ENCODE results near the gene ZFTA. TPM values are rescaled to one million over a fixed set of nuclear protein-coding genes. Genes with fewer than 3 reads are reported as not detected.

ZFTA gene
- total and polyA plus RNA-seq, 4 donors, result 1.7 to 12.1 (median 6.8) TPM

DNA sequence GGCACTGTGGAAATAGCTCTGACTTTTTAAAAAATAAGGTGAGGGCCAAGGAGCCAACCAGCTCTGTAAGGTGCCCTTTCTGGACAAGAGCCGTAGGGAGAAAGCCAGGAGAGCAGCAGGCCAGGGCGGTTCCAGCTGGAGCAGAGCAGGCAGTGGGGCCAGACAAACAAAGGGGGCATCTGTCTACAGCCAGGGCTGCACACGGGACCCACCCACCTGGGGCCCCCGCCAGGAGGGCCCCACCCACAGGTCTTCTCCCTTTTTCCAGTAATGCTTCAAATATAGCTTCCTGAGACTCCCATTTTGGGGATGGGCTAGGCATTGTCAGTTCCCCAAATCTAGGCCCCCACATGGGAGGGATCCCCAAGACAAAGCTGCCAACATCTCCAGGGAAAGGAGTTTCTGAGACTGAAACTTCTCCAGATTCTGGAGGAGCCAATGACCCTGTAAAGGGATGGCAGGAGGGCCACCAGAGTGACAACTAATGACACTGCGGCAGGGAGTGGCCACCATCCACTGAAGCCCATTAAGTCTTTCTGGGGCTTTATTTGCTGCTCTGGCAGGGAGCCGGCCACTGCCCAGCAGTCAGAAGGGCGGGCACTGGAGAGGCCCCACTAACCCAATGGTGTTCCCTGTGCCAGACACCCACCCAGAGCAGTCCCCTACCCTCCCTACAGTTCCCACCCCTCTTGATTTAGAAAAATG lies 1.9 kb downstream of the ZFTA start:
- 58% methylated on average over 7 of the region's 7 CpGs for WGBS
- no peak overlapping the region for H3K4me3 ChIP-seq (ENCODE audit: low read depth in 1 of 3, low read length in 3 of 3)
- H3K9me3 ChIP-seq (ENCODE audit: control insufficient read depth in 4 of 4, low read length in 3 of 4), result no peaks in the 10 kb centered on the region
- peak; percentile 36 for DNase-seq (ENCODE audit: low spot score)
- H3K27ac ChIP-seq (ENCODE audit: low read depth in 1 of 2, low read length in 2 of 2), result peak overlapping the region in 1 of 2 donors; percentile 73
- no peaks in the 10 kb centered on the region for H3K27me3 ChIP-seq (ENCODE audit: control insufficient read depth in 4 of 4, insufficient read depth in 4 of 4, low read length in 3 of 4)
- TF ChIP-seq FOXA2 (IDR thresholded peaks at IDR 0.05) (no peak), TAF1 (conservative IDR thresholded peaks at IDR 0.05) (no peak), GABPA (IDR thresholded peaks at IDR 0.05 in 1 of 2, conservative IDR thresholded peaks at IDR 0.05 in 1 of 2) (no peak), HNF4A (conservative IDR thresholded peaks at IDR 0.05) (no peak), NR2F2 (IDR thresholded peaks at IDR 0.05) (no peak)
- TF ChIP-seq, protein P1, sequence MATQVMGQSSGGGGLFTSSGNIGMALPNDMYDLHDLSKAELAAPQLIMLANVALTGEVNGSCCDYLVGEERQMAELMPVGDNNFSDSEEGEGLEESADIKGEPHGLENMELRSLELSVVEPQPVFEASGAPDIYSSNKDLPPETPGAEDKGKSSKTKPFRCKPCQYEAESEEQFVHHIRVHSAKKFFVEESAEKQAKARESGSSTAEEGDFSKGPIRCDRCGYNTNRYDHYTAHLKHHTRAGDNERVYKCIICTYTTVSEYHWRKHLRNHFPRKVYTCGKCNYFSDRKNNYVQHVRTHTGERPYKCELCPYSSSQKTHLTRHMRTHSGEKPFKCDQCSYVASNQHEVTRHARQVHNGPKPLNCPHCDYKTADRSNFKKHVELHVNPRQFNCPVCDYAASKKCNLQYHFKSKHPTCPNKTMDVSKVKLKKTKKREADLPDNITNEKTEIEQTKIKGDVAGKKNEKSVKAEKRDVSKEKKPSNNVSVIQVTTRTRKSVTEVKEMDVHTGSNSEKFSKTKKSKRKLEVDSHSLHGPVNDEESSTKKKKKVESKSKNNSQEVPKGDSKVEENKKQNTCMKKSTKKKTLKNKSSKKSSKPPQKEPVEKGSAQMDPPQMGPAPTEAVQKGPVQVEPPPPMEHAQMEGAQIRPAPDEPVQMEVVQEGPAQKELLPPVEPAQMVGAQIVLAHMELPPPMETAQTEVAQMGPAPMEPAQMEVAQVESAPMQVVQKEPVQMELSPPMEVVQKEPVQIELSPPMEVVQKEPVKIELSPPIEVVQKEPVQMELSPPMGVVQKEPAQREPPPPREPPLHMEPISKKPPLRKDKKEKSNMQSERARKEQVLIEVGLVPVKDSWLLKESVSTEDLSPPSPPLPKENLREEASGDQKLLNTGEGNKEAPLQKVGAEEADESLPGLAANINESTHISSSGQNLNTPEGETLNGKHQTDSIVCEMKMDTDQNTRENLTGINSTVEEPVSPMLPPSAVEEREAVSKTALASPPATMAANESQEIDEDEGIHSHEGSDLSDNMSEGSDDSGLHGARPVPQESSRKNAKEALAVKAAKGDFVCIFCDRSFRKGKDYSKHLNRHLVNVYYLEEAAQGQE (IDR thresholded peaks at IDR 0.05), result no peak
- TF ChIP-seq, protein P2, sequence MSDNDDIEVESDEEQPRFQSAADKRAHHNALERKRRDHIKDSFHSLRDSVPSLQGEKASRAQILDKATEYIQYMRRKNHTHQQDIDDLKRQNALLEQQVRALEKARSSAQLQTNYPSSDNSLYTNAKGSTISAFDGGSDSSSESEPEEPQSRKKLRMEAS (IDR thresholded peaks at IDR 0.05), result no peak
- TF ChIP-seq, protein P3, sequence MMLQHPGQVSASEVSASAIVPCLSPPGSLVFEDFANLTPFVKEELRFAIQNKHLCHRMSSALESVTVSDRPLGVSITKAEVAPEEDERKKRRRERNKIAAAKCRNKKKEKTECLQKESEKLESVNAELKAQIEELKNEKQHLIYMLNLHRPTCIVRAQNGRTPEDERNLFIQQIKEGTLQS (IDR thresholded peaks at IDR 0.05), result no peak
- H3K4me1 ChIP-seq (ENCODE audit: control insufficient read depth in 4 of 4, insufficient read depth in 4 of 4, low read length in 3 of 4), result peaks cover 15 to 60% (median 37%) of the 10 kb centered on the region in 4 donors
- H3K9ac ChIP-seq (ENCODE audit: low read depth in 1 of 2, low read length in 2 of 2), result peak overlapping the region in 1 of 2 donors; percentile 77
- H3K36me3 ChIP-seq (ENCODE audit: control insufficient read depth in 4 of 4, insufficient read depth in 3 of 4, low read depth in 1 of 4, low read length in 3 of 4), result no peaks in the 10 kb centered on the region

DNA sequence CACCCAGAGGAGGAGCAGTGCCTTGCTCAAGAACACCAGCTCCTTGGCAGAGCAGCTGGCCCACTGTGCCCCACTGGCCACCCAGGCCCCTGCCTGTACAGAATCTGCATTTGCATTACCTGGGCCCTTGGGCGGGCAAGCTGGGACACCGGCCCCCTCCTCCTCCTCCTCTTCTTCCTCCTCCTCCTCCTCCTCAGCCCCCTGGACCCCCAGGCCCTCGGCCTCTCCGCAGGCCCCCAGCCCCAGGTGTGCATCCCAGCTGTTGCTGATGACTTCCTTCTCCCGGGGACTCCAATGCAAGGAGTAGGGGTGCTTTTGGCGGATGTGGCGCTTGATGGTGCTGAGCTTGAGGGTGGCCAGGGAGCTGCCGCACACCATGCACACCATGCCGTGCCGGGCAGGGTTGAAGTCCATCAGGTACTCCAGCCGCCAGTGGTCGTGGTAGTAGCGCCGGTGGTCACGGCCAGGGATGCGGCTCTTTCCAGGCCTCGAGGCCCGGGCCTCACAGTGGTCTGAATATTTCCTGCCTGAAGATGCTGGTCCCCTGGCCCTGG lies 2.8 kb downstream of the ZFTA start:
- Histone ChIP-seq H3K4me1 (ENCODE audit: control insufficient read depth in 4 of 4, insufficient read depth in 4 of 4, low read length in 3 of 4) (peaks cover 15 to 68% (median 41%) of the 10 kb centered on the region in 4 donors), H3K27me3 (ENCODE audit: control insufficient read depth in 4 of 4, insufficient read depth in 4 of 4, low read length in 3 of 4) (no peaks in the 10 kb centered on the region), H3K4me3 (ENCODE audit: low read depth in 1 of 3, low read length in 3 of 3) (peak overlapping the region in 2 of 3 donors; percentile 1 to 74), H3K36me3 (ENCODE audit: control insufficient read depth in 4 of 4, insufficient read depth in 3 of 4, low read depth in 1 of 4, low read length in 3 of 4) (peaks cover 0 to 3% (median 0%) of the 10 kb centered on the region in 4 donors), H3K9me3 (ENCODE audit: control insufficient read depth in 4 of 4, low read length in 3 of 4) (no peaks in the 10 kb centered on the region), H3K27ac (ENCODE audit: low read depth in 1 of 2, low read length in 2 of 2) (peak overlapping the region; percentile 86 to 98), H3K9ac (ENCODE audit: low read depth in 1 of 2, low read length in 2 of 2) (no peak overlapping the region)
- no peak for DNase-seq (ENCODE audit: low spot score)
- TF ChIP-seq TAF1 (conservative IDR thresholded peaks at IDR 0.05) (no peak), JUND (IDR thresholded peaks at IDR 0.05) (no peak), HNF4A (conservative IDR thresholded peaks at IDR 0.05) (peak; percentile 30 to 46), HNF4G (IDR thresholded peaks at IDR 0.05) (no peak), FOXA1 (IDR thresholded peaks at IDR 0.05) (no peak), EGR1 (IDR thresholded peaks at IDR 0.05; ENCODE audit: low read depth in 2 of 2) (no peak), RAD21 (IDR thresholded peaks at IDR 0.05) (no peak), YY1 (IDR thresholded peaks at IDR 0.05) (no peak), GABPA (IDR thresholded peaks at IDR 0.05 in 1 of 2, conservative IDR thresholded peaks at IDR 0.05 in 1 of 2) (no peak), NR2F2 (IDR thresholded peaks at IDR 0.05) (no peak)
- TF ChIP-seq, protein P3 (IDR thresholded peaks at IDR 0.05), result no peak
- TF ChIP-seq, protein P1 (IDR thresholded peaks at IDR 0.05), result peak; percentile 10
- TF ChIP-seq, protein P2 (IDR thresholded peaks at IDR 0.05), result no peak
- WGBS, result 49% methylated on average over 18 of the region's 18 CpGs
